Stomach smooth muscle (tissue), 2 donors: ENCODE results near the gene INPP5A.
A peak's percentile ranks its signal among the peaks of the same experiment; 100 is the strongest.
"Not testable (repeated sequence)": the region's sequence is repeated elsewhere in the genome, so short reads cannot be mapped to it uniquely, and the experiment has no call there.

Experiments used
- H3K27ac ChIP-seq: one replicate; pipeline ENCODE4 v1.7.0; 2013; ENCODE audit warnings: mild to moderate bottlenecking, low read length, inconsistent platforms
- H3K27me3 ChIP-seq, 2 donors: one replicate each; pipeline ENCODE4 v1.7.0; 2013; ENCODE audit warnings: low read length in 2 of 2; ENCODE audit not compliant: insufficient read depth in 2 of 2, control insufficient read depth in 1 of 2
- H3K36me3 ChIP-seq, 2 donors: one replicate each; pipeline ENCODE4 v1.7.0; 2013; ENCODE audit warnings: low read length in 2 of 2; ENCODE audit not compliant: control insufficient read depth in 2 of 2, insufficient read depth in 2 of 2
- H3K4me1 ChIP-seq: one replicate; pipeline ENCODE4 v1.7.0; 2013; ENCODE audit warnings: low read length; ENCODE audit not compliant: control insufficient read depth, insufficient read depth
- H3K4me3 ChIP-seq, 2 donors: one replicate each; pipeline ENCODE4 v1.7.0; 2013; ENCODE audit warnings: low read length in 2 of 2
- H3K9ac ChIP-seq, 2 donors: one replicate each; pipeline ENCODE4 v1.7.0; 2013; ENCODE audit warnings: low read length in 2 of 2, mild to moderate bottlenecking in 1 of 2
- H3K9me3 ChIP-seq, 2 donors: one replicate each; pipeline ENCODE4 v1.7.0; 2013; ENCODE audit warnings: low read length in 2 of 2; ENCODE audit not compliant: control insufficient read depth in 2 of 2
- donor health status: healthy.
- donor health status: Pancreatic carcinoma.

INPP5A gene

GRCh38 chr10:132597654-132598053 lies 60.1 kb downstream of the INPP5A start:
- peaks cover 0 to 3% of the 10 kb centered on the region in 2 donors for H3K9me3 ChIP-seq
- no peaks in the 10 kb centered on the region for H3K36me3 ChIP-seq
- no peak overlapping the region for H3K9ac ChIP-seq
- H3K27ac ChIP-seq = peak overlapping the region; percentile 31
- peaks cover 57% of the 10 kb centered on the region for H3K4me1 ChIP-seq
- H3K27me3 ChIP-seq = no peaks in the 10 kb centered on the region
- H3K4me3 ChIP-seq = peak overlapping the region in 1 of 2 donors; percentile 15

- H3K27ac ChIP-seq, H3K9me3 ChIP-seq, H3K9ac ChIP-seq, H3K4me3 ChIP-seq, H3K27me3 ChIP-seq, H3K36me3 ChIP-seq: not testable (repeated sequence)
- peaks cover 64% of the 10 kb centered on the region for H3K4me1 ChIP-seq
Observed at GRCh38 chr10:132599023-132599618, 61.5 kb downstream of the INPP5A start.

- H3K27me3 ChIP-seq = no peaks in the 10 kb centered on the region
- no peak overlapping the region for H3K9ac ChIP-seq
- H3K4me1 ChIP-seq = peaks cover 64% of the 10 kb centered on the region
- no peak overlapping the region for H3K27ac ChIP-seq
- peaks cover 0 to 3% of the 10 kb centered on the region in 2 donors for H3K9me3 ChIP-seq
- no peak overlapping the region for H3K4me3 ChIP-seq
- no peaks in the 10 kb centered on the region for H3K36me3 ChIP-seq
Observed at GRCh38 chr10:132599732-132600131, 62.1 kb downstream of the INPP5A start.

GRCh38 chr10:132600416-132600815 lies 62.8 kb downstream of the INPP5A start:
- H3K27ac ChIP-seq = no peak overlapping the region
- no peaks in the 10 kb centered on the region for H3K36me3 ChIP-seq
- H3K9me3 ChIP-seq = peaks cover 0 to 3% of the 10 kb centered on the region in 2 donors
- H3K4me3 ChIP-seq = no peak overlapping the region
- no peak overlapping the region for H3K9ac ChIP-seq
- H3K4me1 ChIP-seq = peaks cover 60% of the 10 kb centered on the region
- no peaks in the 10 kb centered on the region for H3K27me3 ChIP-seq

- no peak overlapping the region for H3K4me3 ChIP-seq
- H3K9me3 ChIP-seq = peaks cover 0 to 3% of the 10 kb centered on the region in 2 donors
- peaks cover 63% of the 10 kb centered on the region for H3K4me1 ChIP-seq
- no peaks in the 10 kb centered on the region for H3K27me3 ChIP-seq
- no peak overlapping the region for H3K27ac ChIP-seq
- H3K36me3 ChIP-seq = no peaks in the 10 kb centered on the region
- H3K9ac ChIP-seq = no peak overlapping the region
Observed at GRCh38 chr10:132601567-132601966, 64.0 kb downstream of the INPP5A start.

GRCh38 chr10:132602614-132603013 lies 65.0 kb downstream of the INPP5A start:
- Histone ChIP-seq H3K9ac (no peak overlapping the region), H3K4me3 (no peak overlapping the region), H3K9me3 (peaks cover 0 to 3% of the 10 kb centered on the region in 2 donors), H3K27ac (no peak overlapping the region), H3K36me3 (no peaks in the 10 kb centered on the region), H3K27me3 (no peaks in the 10 kb centered on the region), H3K4me1 (peaks cover 64% of the 10 kb centered on the region)

GRCh38 chr10:132603851-132604533 lies 66.4 kb downstream of the INPP5A start:
- Histone ChIP-seq H3K9me3 (peaks cover 0 to 3% of the 10 kb centered on the region in 2 donors), H3K9ac (no peak overlapping the region), H3K27ac (no peak overlapping the region), H3K4me3 (no peak overlapping the region), H3K27me3 (no peaks in the 10 kb centered on the region), H3K36me3 (no peaks in the 10 kb centered on the region), H3K4me1 (peaks cover 69% of the 10 kb centered on the region)

- Histone ChIP-seq H3K4me3 (no peak overlapping the region), H3K9me3 (peaks cover 0 to 3% of the 10 kb centered on the region in 2 donors), H3K4me1 (peaks cover 66% of the 10 kb centered on the region), H3K36me3 (no peaks in the 10 kb centered on the region), H3K27me3 (no peaks in the 10 kb centered on the region), H3K9ac (no peak overlapping the region), H3K27ac (no peak overlapping the region)
Observed at GRCh38 chr10:132604686-132605085, 67.1 kb downstream of the INPP5A start.

- Histone ChIP-seq H3K4me3 (no peak overlapping the region), H3K4me1 (peaks cover 65% of the 10 kb centered on the region), H3K9me3 (peaks cover 0 to 2% of the 10 kb centered on the region in 2 donors), H3K27me3 (no peaks in the 10 kb centered on the region), H3K27ac (no peak overlapping the region), H3K9ac (no peak overlapping the region), H3K36me3 (no peaks in the 10 kb centered on the region)
Observed at GRCh38 chr10:132605390-132605789, 67.8 kb downstream of the INPP5A start.

- Histone ChIP-seq H3K27ac (no peak overlapping the region), H3K9ac (no peak overlapping the region), H3K36me3 (no peaks in the 10 kb centered on the region), H3K27me3 (no peaks in the 10 kb centered on the region), H3K4me1 (peaks cover 71% of the 10 kb centered on the region), H3K9me3 (no peaks in the 10 kb centered on the region), H3K4me3 (peak overlapping the region; percentile 25 to 61)
Observed at GRCh38 chr10:132606031-132606491, 68.5 kb downstream of the INPP5A start.
